Heart right ventricle (tissue), 16 donors: ENCODE data around the gene AGPAT1. TPM values are rescaled to one million over a fixed set of nuclear protein-coding genes. Genes with fewer than 3 reads are reported as not detected.
"Not testable (repeated sequence)": the region's sequence is repeated elsewhere in the genome, so short reads cannot be mapped to it uniquely, and the experiment has no call there.

Experiments used
- ATAC-seq, 8 donors: fragments of 200-7000 bp; cut with Tn5 transposase; one replicate each; pipeline ENCODE4 v1.9.1; 2020; ENCODE audit warnings: mild to moderate bottlenecking in 8 of 8, moderate library complexity in 8 of 8, moderate number of reproducible peaks in 1 of 8
- DNase-seq, 2 donors: peaks; one replicate each; pipeline ENCODE4 v3.0.0-alpha.2; 2020
- H3K27ac ChIP-seq, 10 donors: fragments of 200-600 bp; sonication (generic) in 2 of 10; one replicate each; pipeline versions ENCODE4 v1.5.0 to v1.8.0; 2020 to 2022; ENCODE audit warnings: mild to moderate bottlenecking in 3 of 10
- H3K27me3 ChIP-seq, 7 donors: fragments of 200-600 bp; one replicate each; pipeline ENCODE4 v1.8.0; 2021 to 2022; ENCODE audit warnings: mild to moderate bottlenecking in 2 of 7
- H3K36me3 ChIP-seq, 9 donors: fragments of 200-600 bp; sonication (generic) in 1 of 9; one replicate each; pipeline versions ENCODE4 v1.5.0 to v1.8.0; 2020 to 2022; ENCODE audit warnings: mild to moderate bottlenecking in 2 of 9
- H3K4me1 ChIP-seq, 9 donors: fragments of 200-600 bp; sonication (generic) in 1 of 9; one replicate each; pipeline versions ENCODE4 v1.5.0 to v1.8.0; 2020 to 2022; ENCODE audit warnings: mild to moderate bottlenecking in 4 of 9
- H3K4me3 ChIP-seq, 10 donors: fragments of 200-600 bp; sonication (generic) in 2 of 10; one replicate each; pipeline versions ENCODE4 v1.5.0 to v1.8.0; 2020 to 2022; ENCODE audit warnings: mild to moderate bottlenecking in 7 of 10, moderate library complexity in 2 of 10
- H3K9me3 ChIP-seq, 11 donors: fragments of 200-600 bp in 10 of 11; sonication (generic) in 2 of 11; one replicate each; pipeline versions ENCODE4 v1.5.0 to v1.8.0; 2013 to 2022; ENCODE audit warnings: mild to moderate bottlenecking in 2 of 11, control low read depth in 1 of 11, moderate library complexity in 1 of 11
- WGBS, 2 donors: extraction: QIAGEN DNeasy Blood & Tissue Kit; methylation state at CpG; one replicate each; pipeline ENCODE4 v1.1.7; 2013; ENCODE audit warnings: inconsistent platforms in 1 of 2; 5-methylcytosine and 5-hydroxymethylcytosine counted together
- intact Hi-C, 10 donors: fragments of 100-400 bp; cut with DNase I; formaldehyde crosslinking; loops; one replicate each; pipeline versions ENCODE4 v1.11.1 to v1.14.2; 2022
- polyA plus RNA-seq, 2 donors: library from polyadenylated mRNA; stranded (reverse); fragments of 200-250 nt; gene quantifications; one replicate each; pipeline ENCODE4 v1.2.3, GENCODE V29; 2013
- total RNA-seq, 10 donors: library from RNA; stranded (reverse); fragmentation: NEBNext Ultra II Directional in 3 of 10; extraction: Animal tissue kit (Norgen Biotek cat#: 25700) in 3 of 10; gene quantifications; one replicate each; pipeline versions ENCODE4 v1.2.1 to v1.2.4, GENCODE V29; 2021 to 2023
- TF ChIP-seq, protein P1 (sequence below), 9 donors: fragments of 200-600 bp; sonication (generic) in 2 of 9; IDR thresholded peaks; one replicate each; pipeline versions ENCODE4 v1.5.0 to v1.8.0; 2021 to 2022; ENCODE audit warnings: antibody characterized with exemption in 9 of 9, mild to moderate bottlenecking in 5 of 9, moderate library complexity in 1 of 9
- donor health status: Arrhythmogenic right ventricular cardiomyopathy.
- donor health status: ischemic (EF 13 %, LVEDD 7.1; RV severe dilation, severe dysfunction).
- donor health status: healthy with polysubstance abuse.
- donor health status: DM: no; HTN: yes; CAD: no.
- donor health status: DM: no; HTN: no; CAD: no.
- donor health status: ischemic (EF 25% LVEDD 6.9; RV normal size, moderate dysfunction).
- donor health status: ischemic (EF 25% LVEDD 5.7; RV mildly dilated, moderate dysfunction).
- donor health status: healthy.
- donor health status: DM: yes; HTN: yes; CAD: no.
- donor health status: Ischemic cardiomyopathy.
- donor health status: ischemic (EF 35%, LVEDD 5.7; RV mildly dilated, moderate dysfunction).
- donor health status: nonischemic (EF 11% LVEDD 7.7; RV severe dilation, severe dysfunction).
- donor health status: DM: yes; HTN: yes; CAD: no.
- donor health status: PGD.
- donor health status: ischemic (EF 29% LVEDD 5.4; RV normal size, mild dysfunction).
- donor health status: nonischemic (EF 23%, LVEDD 6.1; RV moderate dilation, normal function).

AGPAT1 gene
- total and polyA plus RNA-seq, 12 donors = 39.0 to 63.1 (median 49.1) TPM

- TF ChIP-seq, protein P1, sequence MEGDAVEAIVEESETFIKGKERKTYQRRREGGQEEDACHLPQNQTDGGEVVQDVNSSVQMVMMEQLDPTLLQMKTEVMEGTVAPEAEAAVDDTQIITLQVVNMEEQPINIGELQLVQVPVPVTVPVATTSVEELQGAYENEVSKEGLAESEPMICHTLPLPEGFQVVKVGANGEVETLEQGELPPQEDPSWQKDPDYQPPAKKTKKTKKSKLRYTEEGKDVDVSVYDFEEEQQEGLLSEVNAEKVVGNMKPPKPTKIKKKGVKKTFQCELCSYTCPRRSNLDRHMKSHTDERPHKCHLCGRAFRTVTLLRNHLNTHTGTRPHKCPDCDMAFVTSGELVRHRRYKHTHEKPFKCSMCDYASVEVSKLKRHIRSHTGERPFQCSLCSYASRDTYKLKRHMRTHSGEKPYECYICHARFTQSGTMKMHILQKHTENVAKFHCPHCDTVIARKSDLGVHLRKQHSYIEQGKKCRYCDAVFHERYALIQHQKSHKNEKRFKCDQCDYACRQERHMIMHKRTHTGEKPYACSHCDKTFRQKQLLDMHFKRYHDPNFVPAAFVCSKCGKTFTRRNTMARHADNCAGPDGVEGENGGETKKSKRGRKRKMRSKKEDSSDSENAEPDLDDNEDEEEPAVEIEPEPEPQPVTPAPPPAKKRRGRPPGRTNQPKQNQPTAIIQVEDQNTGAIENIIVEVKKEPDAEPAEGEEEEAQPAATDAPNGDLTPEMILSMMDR (IDR thresholded peaks at IDR 0.05) = no peak
- Histone ChIP-seq H3K27ac (peak overlapping the region; percentile 71 to 99 (median 98)), H3K36me3 (peaks cover 0 to 40% (median 15%) of the 10 kb centered on the region in 9 donors), H3K27me3 (no peaks in the 10 kb centered on the region), H3K9me3 (no peaks in the 10 kb centered on the region), H3K4me3 (peak overlapping the region; percentile 44 to 85 (median 80)), H3K4me1 (peaks cover 13 to 86% (median 74%) of the 10 kb centered on the region in 9 donors)
- peak in 1 of 2 donors; percentile 51 for DNase-seq
- peak in 7 of 8 donors; percentile 0 to 15 (median 2) for ATAC-seq
- intact Hi-C loops = loop anchor here in 2 of 10 donors (5.0 kb wide), 1 partner anchor 62 kb away; the partner anchor contains the start of gene ATF6B (in 2 of the 2)
- WGBS, 2 donors = 14 to 18% methylated on average over 18 to 22 of the region's 23 CpGs
Observed at GRCh38 chr6:32189742-32190053, 13.8 kb upstream of the AGPAT1 start.

GRCh38 chr6:32189069-32189741 lies 13.3 kb upstream of the AGPAT1 start:
- Histone ChIP-seq H3K27me3 (no peaks in the 10 kb centered on the region), H3K4me3 (peak overlapping the region; percentile 44 to 85 (median 80)), H3K36me3 (peaks cover 0 to 36% (median 15%) of the 10 kb centered on the region in 9 donors), H3K27ac (peak overlapping the region; percentile 71 to 99 (median 98)), H3K4me1 (peaks cover 15 to 86% (median 74%) of the 10 kb centered on the region in 9 donors), H3K9me3 (no peaks in the 10 kb centered on the region)
- ATAC-seq (peak in 3 of 8 donors; percentile 0 to 8 (median 2)), DNase-seq (no peak)
- intact Hi-C loops = no loop called here
- TF ChIP-seq, protein P1 (IDR thresholded peaks at IDR 0.05) = no peak
- WGBS, 2 donors = 2 to 4% methylated on average over 10 of the region's 10 CpGs

DNA sequence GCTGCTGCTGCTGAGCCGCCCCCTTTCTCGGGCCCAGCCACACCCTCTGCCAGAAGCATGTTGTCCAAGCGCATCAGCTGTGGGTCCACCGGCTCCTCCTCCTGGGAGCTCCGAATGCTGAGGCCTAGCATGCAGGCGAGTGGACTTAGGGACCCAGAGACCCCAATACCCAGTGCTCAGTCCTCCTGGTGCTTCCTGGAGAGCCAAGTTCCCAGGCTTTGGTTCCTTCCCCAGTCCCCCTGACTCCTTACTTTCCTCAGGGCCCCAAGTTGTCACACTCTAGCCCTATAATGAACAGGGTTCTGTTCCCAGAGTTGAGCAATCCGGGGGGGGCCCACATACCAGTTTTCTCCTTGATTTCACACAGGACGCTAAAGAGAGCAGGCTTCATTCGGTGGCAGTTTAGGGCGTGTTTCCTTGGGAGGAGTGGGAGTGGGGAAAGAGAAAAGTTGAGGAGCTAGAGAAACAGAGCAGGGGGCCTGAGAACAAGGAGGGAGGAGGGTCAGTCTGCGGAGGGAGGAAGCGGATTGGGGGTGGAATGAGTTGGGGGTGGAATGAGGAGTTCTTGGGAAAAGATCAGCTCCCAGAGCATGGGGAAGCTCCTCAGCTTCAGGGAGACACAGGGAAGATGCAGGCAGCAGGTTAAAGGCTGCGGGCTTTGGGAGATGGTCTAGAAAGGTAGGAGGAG lies 12.6 kb upstream of the AGPAT1 start:
- Histone ChIP-seq H3K9me3 (no peaks in the 10 kb centered on the region), H3K4me1 (peaks cover 19 to 87% (median 76%) of the 10 kb centered on the region in 9 donors), H3K27me3 (no peaks in the 10 kb centered on the region), H3K27ac (peak overlapping the region; percentile 71 to 99 (median 98)), H3K4me3 (peak overlapping the region; percentile 44 to 85 (median 80)), H3K36me3 (peaks cover 0 to 36% (median 15%) of the 10 kb centered on the region in 9 donors)
- intact Hi-C loops = no loop called here
- no peak for DNase-seq
- TF ChIP-seq, protein P1 (IDR thresholded peaks at IDR 0.05) = no peak
- WGBS, 2 donors = 16% methylated on average over 11 to 13 of the region's 13 CpGs
- ATAC-seq = no peak

GRCh38 chr6:32187725-32188380 lies 12.0 kb upstream of the AGPAT1 start:
- Histone ChIP-seq H3K4me3 (peak overlapping the region in 7 of 10 donors; percentile 75 to 83 (median 80)), H3K27ac (peak overlapping the region in 9 of 10 donors; percentile 94 to 99 (median 99)), H3K4me1 (peaks cover 19 to 87% (median 74%) of the 10 kb centered on the region in 9 donors), H3K36me3 (peaks cover 0 to 43% (median 15%) of the 10 kb centered on the region in 9 donors)
- 70 to 75% methylated on average over 16 to 18 of the region's 18 CpGs for WGBS, 2 donors
- ATAC-seq, intact Hi-C loops, DNase-seq, H3K9me3 ChIP-seq, H3K27me3 ChIP-seq: not testable (repeated sequence)
